ENCODE measurements around the gene PNPLA5. TPM values are rescaled to one million over a fixed set of nuclear protein-coding genes. Genes with fewer than 3 reads are reported as not detected.
A peak's percentile ranks its signal among the peaks of the same experiment; 100 is the strongest.

The PNPLA5 gene
- polyA plus RNA-seq, 1 donor (not counting 4 experiments of a cell fraction or from before 2014, with no cell fraction given) = not detected

GRCh38 chr22:43862074-43862881, 29.5 kb downstream of the PNPLA5 start, which contains the start of gene SULT4A1:
TSS of gene SULT4A1 (minus strand) at chr22:43862513. CDS start at chr22:43862382, 131 bp downstream.
- TF ChIP-seq EZH2 (IDR thresholded peaks at IDR 0.05; ENCODE audit: low read length) = peak; percentile 5
- TF ChIP-seq, protein P1, sequence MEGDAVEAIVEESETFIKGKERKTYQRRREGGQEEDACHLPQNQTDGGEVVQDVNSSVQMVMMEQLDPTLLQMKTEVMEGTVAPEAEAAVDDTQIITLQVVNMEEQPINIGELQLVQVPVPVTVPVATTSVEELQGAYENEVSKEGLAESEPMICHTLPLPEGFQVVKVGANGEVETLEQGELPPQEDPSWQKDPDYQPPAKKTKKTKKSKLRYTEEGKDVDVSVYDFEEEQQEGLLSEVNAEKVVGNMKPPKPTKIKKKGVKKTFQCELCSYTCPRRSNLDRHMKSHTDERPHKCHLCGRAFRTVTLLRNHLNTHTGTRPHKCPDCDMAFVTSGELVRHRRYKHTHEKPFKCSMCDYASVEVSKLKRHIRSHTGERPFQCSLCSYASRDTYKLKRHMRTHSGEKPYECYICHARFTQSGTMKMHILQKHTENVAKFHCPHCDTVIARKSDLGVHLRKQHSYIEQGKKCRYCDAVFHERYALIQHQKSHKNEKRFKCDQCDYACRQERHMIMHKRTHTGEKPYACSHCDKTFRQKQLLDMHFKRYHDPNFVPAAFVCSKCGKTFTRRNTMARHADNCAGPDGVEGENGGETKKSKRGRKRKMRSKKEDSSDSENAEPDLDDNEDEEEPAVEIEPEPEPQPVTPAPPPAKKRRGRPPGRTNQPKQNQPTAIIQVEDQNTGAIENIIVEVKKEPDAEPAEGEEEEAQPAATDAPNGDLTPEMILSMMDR (optimal IDR thresholded peaks at IDR 0.05 in 1 of 3, IDR thresholded peaks at IDR 0.05 in 1 of 3, conservative IDR thresholded peaks at IDR 0.05 in 1 of 3; ENCODE audit: extremely low read depth in 1 of 3, insufficient read depth in 2 of 3, low read length in 3 of 3) = no peak
- FAIRE-seq (no peak), DNase-seq (ENCODE audit: low read depth, low spot score) (no peak)
- Histone ChIP-seq H3K4me2 (ENCODE audit: control insufficient read depth, extremely low read depth, insufficient read depth, low read depth, low read length) (no peak within 1 kb of the TSS), H4K20me1 (ENCODE audit: control insufficient read depth, extremely low read depth, insufficient read depth, low read length) (no peaks in the 10 kb centered on the region), H3K9me1 (ENCODE audit: control insufficient read depth, extremely low read depth, insufficient read depth, low read length) (no peaks in the 10 kb centered on the region), H3K36me3 (ENCODE audit: control insufficient read depth in 2 of 2, extremely low read depth in 1 of 2, insufficient read depth in 2 of 2, low read length in 2 of 2) (no peaks in the 10 kb centered on the region), H3K27ac (ENCODE audit: control insufficient read depth, insufficient read depth, low read length) (no peak within 1 kb of the TSS), H3K4me3 (ENCODE audit: control insufficient read depth in 2 of 3, extremely low read depth in 1 of 3, insufficient read depth in 2 of 3, low read depth in 1 of 3, low read length in 3 of 3) (peak within 1 kb of the TSS in 1 of 3 experiments; percentile 36), H3K27me3 (ENCODE audit: control insufficient read depth, extremely low read depth, insufficient read depth, low read length) (peaks cover 34% of the 10 kb centered on the region), H2AFZ (ENCODE audit: control insufficient read depth, low read length) (no peak within 1 kb of the TSS), H3K9ac (ENCODE audit: control insufficient read depth, extremely low read depth, insufficient read depth, low read length) (no peak within 1 kb of the TSS), H3K4me1 (ENCODE audit: control insufficient read depth, extremely low read depth, insufficient read depth, low read length) (no peaks in the 10 kb centered on the region), H3K79me2 (ENCODE audit: control insufficient read depth, insufficient read depth, low read length) (no peaks in the 10 kb centered on the region), H3K9me3 (ENCODE audit: control insufficient read depth, low read depth, low read length) (no peaks in the 10 kb centered on the region)
- dilution Hi-C loops (cut with MboI; ENCODE audit: extremely low pct_ligation_motif_present, low sequenced_read_pairs) = no loop called here

DNA sequence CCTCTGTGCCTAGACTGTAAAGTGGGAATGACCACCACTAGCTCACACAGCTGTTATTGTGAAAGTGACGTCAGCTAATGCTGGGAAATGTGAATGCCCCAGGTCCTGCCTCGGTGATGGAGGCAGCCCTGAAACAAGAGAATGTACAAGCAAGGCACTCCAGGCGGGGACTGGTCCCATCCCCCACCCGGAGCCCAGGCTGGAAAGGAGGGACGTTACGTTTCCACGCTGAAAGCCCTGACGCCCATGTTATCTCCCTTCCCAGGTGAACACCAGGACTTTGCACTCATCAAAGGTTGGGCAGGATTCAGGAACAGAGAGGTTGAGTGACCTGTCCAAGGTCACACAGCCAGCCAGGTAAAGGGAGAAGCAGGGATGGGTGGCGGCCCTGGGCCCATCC, 30.3 kb downstream of the PNPLA5 start:
- Histone ChIP-seq H3K9me3 (ENCODE audit: control insufficient read depth, low read depth, low read length) (no peaks in the 10 kb centered on the region), H3K4me2 (ENCODE audit: control insufficient read depth, extremely low read depth, insufficient read depth, low read depth, low read length) (no peak overlapping the region), H3K79me2 (ENCODE audit: control insufficient read depth, insufficient read depth, low read length) (no peaks in the 10 kb centered on the region), H3K9ac (ENCODE audit: control insufficient read depth, extremely low read depth, insufficient read depth, low read length) (no peak overlapping the region), H3K27me3 (ENCODE audit: control insufficient read depth, extremely low read depth, insufficient read depth, low read length) (peaks cover 34% of the 10 kb centered on the region), H3K36me3 (ENCODE audit: control insufficient read depth in 2 of 2, extremely low read depth in 1 of 2, insufficient read depth in 2 of 2, low read length in 2 of 2) (no peaks in the 10 kb centered on the region), H3K4me1 (ENCODE audit: control insufficient read depth, extremely low read depth, insufficient read depth, low read length) (no peaks in the 10 kb centered on the region), H2AFZ (ENCODE audit: control insufficient read depth, low read length) (no peak overlapping the region), H3K4me3 (ENCODE audit: control insufficient read depth in 2 of 3, extremely low read depth in 1 of 3, insufficient read depth in 2 of 3, low read depth in 1 of 3, low read length in 3 of 3) (peak overlapping the region in 1 of 3 experiments; percentile 36), H4K20me1 (ENCODE audit: control insufficient read depth, extremely low read depth, insufficient read depth, low read length) (no peaks in the 10 kb centered on the region), H3K9me1 (ENCODE audit: control insufficient read depth, extremely low read depth, insufficient read depth, low read length) (no peaks in the 10 kb centered on the region), H3K27ac (ENCODE audit: control insufficient read depth, insufficient read depth, low read length) (no peak overlapping the region)
- TF ChIP-seq, protein P1 (optimal IDR thresholded peaks at IDR 0.05 in 1 of 3, IDR thresholded peaks at IDR 0.05 in 1 of 3, conservative IDR thresholded peaks at IDR 0.05 in 1 of 3; ENCODE audit: extremely low read depth in 1 of 3, insufficient read depth in 2 of 3, low read length in 3 of 3) = no peak
- peak; percentile 48 for TF ChIP-seq EZH2 (IDR thresholded peaks at IDR 0.05; ENCODE audit: low read length)
- DNase-seq (ENCODE audit: low read depth, low spot score) (no peak), FAIRE-seq (no peak)
- dilution Hi-C loops (cut with MboI; ENCODE audit: extremely low pct_ligation_motif_present, low sequenced_read_pairs) = no loop called here
